ENCODE data around the gene KRT85.

Gene KRT85

DNA sequence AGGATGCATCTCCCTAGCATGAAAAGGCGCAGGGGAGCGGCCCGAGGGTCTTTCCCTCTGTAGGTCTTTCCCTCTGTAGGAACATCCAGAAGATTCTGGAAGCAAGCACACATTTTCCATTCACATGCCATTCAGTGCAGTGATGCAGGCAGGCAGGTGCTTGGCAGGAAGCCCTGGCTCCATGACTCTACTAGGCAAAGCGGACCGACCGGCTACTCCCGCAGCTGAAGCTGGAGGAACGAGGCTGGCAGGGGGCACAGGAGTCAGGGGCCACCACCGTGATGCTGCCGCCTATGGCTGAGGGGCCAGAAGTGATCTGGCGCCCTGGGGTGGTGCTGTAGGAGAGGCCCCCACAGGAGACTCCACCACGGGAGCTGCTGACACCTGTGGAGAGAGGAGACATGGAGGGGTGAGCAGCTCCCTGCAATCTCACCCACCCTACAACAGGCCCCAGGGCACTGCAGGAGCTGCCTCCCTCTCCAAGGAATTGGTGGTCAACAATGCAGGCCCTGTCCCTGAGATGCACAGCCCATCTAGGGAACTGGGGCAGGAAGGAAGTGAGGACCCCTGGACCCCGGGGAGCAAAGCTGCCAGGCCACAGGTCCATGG, 6.5 kb downstream of the KRT85 start:
- TF ChIP-seq, protein P1, sequence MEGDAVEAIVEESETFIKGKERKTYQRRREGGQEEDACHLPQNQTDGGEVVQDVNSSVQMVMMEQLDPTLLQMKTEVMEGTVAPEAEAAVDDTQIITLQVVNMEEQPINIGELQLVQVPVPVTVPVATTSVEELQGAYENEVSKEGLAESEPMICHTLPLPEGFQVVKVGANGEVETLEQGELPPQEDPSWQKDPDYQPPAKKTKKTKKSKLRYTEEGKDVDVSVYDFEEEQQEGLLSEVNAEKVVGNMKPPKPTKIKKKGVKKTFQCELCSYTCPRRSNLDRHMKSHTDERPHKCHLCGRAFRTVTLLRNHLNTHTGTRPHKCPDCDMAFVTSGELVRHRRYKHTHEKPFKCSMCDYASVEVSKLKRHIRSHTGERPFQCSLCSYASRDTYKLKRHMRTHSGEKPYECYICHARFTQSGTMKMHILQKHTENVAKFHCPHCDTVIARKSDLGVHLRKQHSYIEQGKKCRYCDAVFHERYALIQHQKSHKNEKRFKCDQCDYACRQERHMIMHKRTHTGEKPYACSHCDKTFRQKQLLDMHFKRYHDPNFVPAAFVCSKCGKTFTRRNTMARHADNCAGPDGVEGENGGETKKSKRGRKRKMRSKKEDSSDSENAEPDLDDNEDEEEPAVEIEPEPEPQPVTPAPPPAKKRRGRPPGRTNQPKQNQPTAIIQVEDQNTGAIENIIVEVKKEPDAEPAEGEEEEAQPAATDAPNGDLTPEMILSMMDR (IDR thresholded peaks at IDR 0.05), result no peak
- Histone ChIP-seq H3K27me3 (ENCODE audit: control insufficient read depth, insufficient read depth, low read length) (no peaks in the 10 kb centered on the region), H3K4me2 (ENCODE audit: low read length) (no peak overlapping the region), H2AFZ (no peak overlapping the region), H3K27ac (no peak overlapping the region), H3K36me3 (ENCODE audit: control insufficient read depth, insufficient read depth, low read length) (no peaks in the 10 kb centered on the region), H3K9me3 (ENCODE audit: control insufficient read depth, low read length) (no peaks in the 10 kb centered on the region), H3K4me1 (no peaks in the 10 kb centered on the region), H3K9ac (no peak overlapping the region), H3K4me3 (ENCODE audit: low read depth, low read length) (no peak overlapping the region), H3K79me2 (no peaks in the 10 kb centered on the region)

DNA sequence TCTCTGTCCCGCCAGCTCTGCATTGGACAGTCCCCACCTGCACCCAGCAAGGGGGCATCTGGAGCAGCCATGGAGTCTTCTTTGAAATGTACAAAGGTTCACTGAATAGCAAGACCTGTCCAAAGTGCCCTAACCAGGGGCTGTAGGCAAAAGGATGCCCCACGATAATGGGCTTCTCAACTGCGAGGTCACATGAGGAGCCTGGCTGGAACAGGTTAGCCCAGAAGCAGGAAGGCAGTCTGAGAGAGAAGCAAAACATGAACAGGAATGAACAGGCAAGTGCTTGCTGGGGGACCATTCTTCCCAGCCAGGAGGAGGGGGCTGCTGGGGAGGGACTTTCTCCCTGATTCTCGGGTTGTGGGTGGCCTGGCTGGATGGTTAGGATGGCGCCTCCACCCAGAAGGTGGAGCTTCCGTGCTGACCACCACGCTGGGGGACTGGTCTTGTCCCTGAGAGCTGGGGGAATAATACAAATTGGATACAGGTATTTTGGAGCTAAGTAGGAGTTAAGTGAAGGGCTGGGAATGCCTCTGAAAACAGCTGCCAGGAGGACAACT, 7.1 kb downstream of the KRT85 start:
- H3K9me3 ChIP-seq (ENCODE audit: control insufficient read depth, low read length), result no peaks in the 10 kb centered on the region
- no peak overlapping the region for H3K9ac ChIP-seq
- H3K27me3 ChIP-seq (ENCODE audit: control insufficient read depth, insufficient read depth, low read length), result no peaks in the 10 kb centered on the region
- no peak overlapping the region for H3K4me3 ChIP-seq (ENCODE audit: low read depth, low read length)
- no peak overlapping the region for H3K4me2 ChIP-seq (ENCODE audit: low read length)
- no peaks in the 10 kb centered on the region for H3K36me3 ChIP-seq (ENCODE audit: control insufficient read depth, insufficient read depth, low read length)
- no peaks in the 10 kb centered on the region for H3K79me2 ChIP-seq
- no peaks in the 10 kb centered on the region for H3K4me1 ChIP-seq
- no peak overlapping the region for H3K27ac ChIP-seq
- no peak overlapping the region for H2AFZ ChIP-seq
- TF ChIP-seq, protein P1 (IDR thresholded peaks at IDR 0.05), result no peak

GRCh38 chr12:52359621-52360061, 7.6 kb downstream of the KRT85 start:
- TF ChIP-seq, protein P1 (IDR thresholded peaks at IDR 0.05), result no peak
- no peak overlapping the region for H3K4me3 ChIP-seq (ENCODE audit: low read depth, low read length)
- H3K4me2 ChIP-seq (ENCODE audit: low read length), result no peak overlapping the region
- H2AFZ ChIP-seq, result no peak overlapping the region
- H3K36me3 ChIP-seq (ENCODE audit: control insufficient read depth, insufficient read depth, low read length), result no peaks in the 10 kb centered on the region
- no peak overlapping the region for H3K9ac ChIP-seq
- H3K27me3 ChIP-seq (ENCODE audit: control insufficient read depth, insufficient read depth, low read length), result no peaks in the 10 kb centered on the region
- H3K4me1 ChIP-seq, result no peaks in the 10 kb centered on the region
- no peaks in the 10 kb centered on the region for H3K9me3 ChIP-seq (ENCODE audit: control insufficient read depth, low read length)
- no peaks in the 10 kb centered on the region for H3K79me2 ChIP-seq
- H3K27ac ChIP-seq, result no peak overlapping the region

DNA sequence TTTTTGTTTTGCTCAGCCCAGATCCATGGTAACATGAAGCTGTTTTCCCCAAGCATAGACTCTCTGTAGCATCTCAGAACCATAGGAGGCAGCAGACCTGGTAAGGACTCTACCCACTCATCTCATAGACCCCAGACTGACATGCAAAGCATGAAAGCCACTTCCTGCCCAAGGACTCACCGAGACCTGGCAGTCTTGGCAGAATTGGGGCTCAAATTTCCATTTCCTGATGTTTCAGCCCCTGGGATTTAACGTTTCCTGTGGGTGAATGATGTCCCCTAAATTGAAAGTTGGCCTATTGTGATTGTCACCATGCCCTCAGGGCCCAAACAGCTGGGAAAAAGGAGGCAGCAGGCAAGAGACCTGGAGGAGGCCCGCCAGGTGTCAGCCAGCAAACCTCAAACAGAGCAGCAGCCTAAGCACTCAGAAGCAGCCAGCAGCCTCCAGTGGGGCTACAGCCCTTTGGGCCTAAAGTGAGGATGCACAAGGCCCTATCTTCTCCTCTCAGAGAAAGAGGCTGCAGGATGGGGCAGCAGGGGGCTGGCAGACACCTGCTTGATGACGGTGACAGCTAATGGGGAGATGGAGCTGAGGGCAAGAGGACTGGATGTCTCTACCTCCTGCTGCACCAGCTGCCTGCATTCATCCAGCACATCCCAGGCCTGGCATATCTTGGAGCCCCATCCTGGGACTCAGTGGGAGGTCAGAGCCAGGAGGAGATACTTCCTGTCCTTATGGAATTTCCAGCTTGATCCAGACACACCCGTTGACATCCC, 8.5 kb downstream of the KRT85 start:
- no peaks in the 10 kb centered on the region for H3K27me3 ChIP-seq (ENCODE audit: control insufficient read depth, insufficient read depth, low read length)
- no peaks in the 10 kb centered on the region for H3K79me2 ChIP-seq
- no peak overlapping the region for H3K4me3 ChIP-seq (ENCODE audit: low read depth, low read length)
- TF ChIP-seq, protein P1 (IDR thresholded peaks at IDR 0.05), result no peak
- H3K4me2 ChIP-seq (ENCODE audit: low read length), result no peak overlapping the region
- H3K9me3 ChIP-seq (ENCODE audit: control insufficient read depth, low read length), result no peaks in the 10 kb centered on the region
- no peaks in the 10 kb centered on the region for H3K4me1 ChIP-seq
- no peaks in the 10 kb centered on the region for H3K36me3 ChIP-seq (ENCODE audit: control insufficient read depth, insufficient read depth, low read length)
- H3K9ac ChIP-seq, result no peak overlapping the region
- no peak overlapping the region for H3K27ac ChIP-seq
- H2AFZ ChIP-seq, result no peak overlapping the region
